A549 treated with CORT108297 at 1 μM for 4 hours (cell line): ENCODE measurements around the gene OR10A5. TPM values are rescaled to one million over a fixed set of nuclear protein-coding genes. Genes with fewer than 3 reads are reported as not detected.

Experiments used
- total RNA-seq: library from RNA; stranded (reverse); fragments of 200-300 nt; extraction: Qiagen RNA extraction; gene quantifications from 5 replicates; pipeline ENCODE4 v1.2.3, GENCODE V29; 2022

Gene OR10A5, protein sequence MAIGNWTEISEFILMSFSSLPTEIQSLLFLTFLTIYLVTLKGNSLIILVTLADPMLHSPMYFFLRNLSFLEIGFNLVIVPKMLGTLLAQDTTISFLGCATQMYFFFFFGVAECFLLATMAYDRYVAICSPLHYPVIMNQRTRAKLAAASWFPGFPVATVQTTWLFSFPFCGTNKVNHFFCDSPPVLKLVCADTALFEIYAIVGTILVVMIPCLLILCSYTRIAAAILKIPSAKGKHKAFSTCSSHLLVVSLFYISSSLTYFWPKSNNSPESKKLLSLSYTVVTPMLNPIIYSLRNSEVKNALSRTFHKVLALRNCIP
- not detected in 5 replicates for total RNA-seq

DNA sequence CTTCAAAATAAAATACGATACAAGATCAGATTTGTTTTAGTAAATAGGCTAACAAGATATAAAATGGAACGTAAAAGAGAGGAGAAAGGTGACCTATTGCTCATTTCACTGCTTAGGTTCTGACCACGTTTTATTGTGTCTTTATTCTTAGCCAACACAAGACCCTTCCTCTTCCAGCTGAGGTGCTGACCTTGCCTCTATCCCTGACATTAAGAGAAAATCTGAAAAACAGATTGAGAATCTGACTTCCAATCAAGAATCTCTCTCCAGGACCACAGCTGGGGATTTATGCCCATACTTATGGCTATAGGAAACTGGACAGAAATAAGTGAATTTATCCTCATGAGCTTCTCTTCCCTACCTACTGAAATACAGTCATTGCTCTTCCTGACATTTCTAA is at the start of gene OR10A5:
Gene OR10A5 (plus strand): TSS at position 301 of the 400 bp plus-strand sequence. CDS start 0 bp downstream, at position 301.

GRCh38 chr11:6799402-6799801 is 46.1 kb upstream of the OR10A5 start, which contains the start of gene OR6A2:
OR6A2 (minus strand) TSS chr11:6799689; CDS start chr11:6795708, 3,981 bp downstream.

GRCh38 chr11:6862961-6863360 is 17.5 kb downstream of the OR10A5 start, which contains the start of gene OR10A2:
OR10A2 (plus strand) TSS chr11:6863057; CDS start chr11:6869755, 6,698 bp downstream.

GRCh38 chr11:6876325-6876724 is 30.8 kb downstream of the OR10A5 start, which contains the start of gene OR10A4:
OR10A4 (plus strand) TSS chr11:6876625; CDS start chr11:6876648, 23 bp downstream.

GRCh38 chr11:6892400-6892799 is 46.9 kb downstream of the OR10A5 start, which contains the start of gene OR2D2:
OR2D2 (minus strand) TSS chr11:6892500; CDS start chr11:6892500, 0 bp downstream.

Other genes starting within 250 kb of the OR10A5 start
- 25.9 to 36.6 TPM (median 32.9 TPM) in 5 replicates for gene RRP8, start 242.1 kb upstream of the OR10A5 start, total RNA-seq
- gene ILK, start 241.9 kb upstream of the OR10A5 start, total RNA-seq, result 114 to 121 TPM (median 118 TPM) in 5 replicates
- gene TAF10, start 233.5 kb upstream of the OR10A5 start, total RNA-seq, result 157 to 250 TPM (median 230 TPM) in 5 replicates
- 40.5 to 48.1 TPM (median 47.4 TPM) in 5 replicates for gene TPP1, start 226.3 kb upstream of the OR10A5 start, total RNA-seq
- 0.06 to 0.13 TPM (median 0.11 TPM) in 5 replicates for gene DCHS1, start 189.9 kb upstream of the OR10A5 start, total RNA-seq
- gene MRPL17, start 162.3 kb upstream of the OR10A5 start, total RNA-seq, result 91.6 to 113 TPM (median 106 TPM) in 5 replicates
- gene OR2AG2, start 73.7 kb upstream of the OR10A5 start, total RNA-seq, result 0.05 TPM in 2 of 5 replicates, not detected in the others
- gene OR2AG1, start 62.7 kb upstream of the OR10A5 start, total RNA-seq, result not detected in 5 replicates
- gene OR6A2, start 46.0 kb upstream of the OR10A5 start, total RNA-seq, result not detected in 5 replicates
- not detected in 5 replicates for gene OR10A2, start 17.4 kb downstream of the OR10A5 start, total RNA-seq
- not detected in 5 replicates for gene OR10A4, start 30.9 kb downstream of the OR10A5 start, total RNA-seq
- gene OR2D2, start 46.8 kb downstream of the OR10A5 start, total RNA-seq, result not detected in 5 replicates
- gene OR2D3, start 75.3 kb downstream of the OR10A5 start, total RNA-seq, result not detected in 5 replicates
- 0.85 to 1.3 TPM (median 1.1 TPM) in 5 replicates for gene ZNF215, start 80.7 kb downstream of the OR10A5 start, total RNA-seq
- 0.57 to 1.1 TPM (median 0.79 TPM) in 5 replicates for gene ZNF214, start 174.7 kb downstream of the OR10A5 start, total RNA-seq
- gene NLRP14, start 174.8 kb downstream of the OR10A5 start, total RNA-seq, result not detected in 5 replicates
- gene RBMXL2, start 243.3 kb downstream of the OR10A5 start, total RNA-seq, result not detected in 5 replicates